Daoy (cell line): ENCODE data around the gene KLF14. TPM values are rescaled to one million over a fixed set of nuclear protein-coding genes. Genes with fewer than 3 reads are reported as not detected.
"Not testable (repeated sequence)": the region's sequence is repeated elsewhere in the genome, so short reads cannot be mapped to it uniquely, and the experiment has no call there.

ENCODE experiments used
- DNase-seq: peaks from one replicate; pipeline ENCODE4 v3.0.0-alpha.2; 2015; ENCODE audit warnings: low read depth
- total RNA-seq: library from RNA; depleted of rRNA; stranded (reverse); fragments of >200 nt; shearing (Covaris generic); gene quantifications from 2 replicates; pipeline ENCODE4 v1.2.3, GENCODE V29; 2014; rRNA removed

KLF14 gene
- 0.06 and 0.86 TPM in 2 replicates for total RNA-seq

DNA sequence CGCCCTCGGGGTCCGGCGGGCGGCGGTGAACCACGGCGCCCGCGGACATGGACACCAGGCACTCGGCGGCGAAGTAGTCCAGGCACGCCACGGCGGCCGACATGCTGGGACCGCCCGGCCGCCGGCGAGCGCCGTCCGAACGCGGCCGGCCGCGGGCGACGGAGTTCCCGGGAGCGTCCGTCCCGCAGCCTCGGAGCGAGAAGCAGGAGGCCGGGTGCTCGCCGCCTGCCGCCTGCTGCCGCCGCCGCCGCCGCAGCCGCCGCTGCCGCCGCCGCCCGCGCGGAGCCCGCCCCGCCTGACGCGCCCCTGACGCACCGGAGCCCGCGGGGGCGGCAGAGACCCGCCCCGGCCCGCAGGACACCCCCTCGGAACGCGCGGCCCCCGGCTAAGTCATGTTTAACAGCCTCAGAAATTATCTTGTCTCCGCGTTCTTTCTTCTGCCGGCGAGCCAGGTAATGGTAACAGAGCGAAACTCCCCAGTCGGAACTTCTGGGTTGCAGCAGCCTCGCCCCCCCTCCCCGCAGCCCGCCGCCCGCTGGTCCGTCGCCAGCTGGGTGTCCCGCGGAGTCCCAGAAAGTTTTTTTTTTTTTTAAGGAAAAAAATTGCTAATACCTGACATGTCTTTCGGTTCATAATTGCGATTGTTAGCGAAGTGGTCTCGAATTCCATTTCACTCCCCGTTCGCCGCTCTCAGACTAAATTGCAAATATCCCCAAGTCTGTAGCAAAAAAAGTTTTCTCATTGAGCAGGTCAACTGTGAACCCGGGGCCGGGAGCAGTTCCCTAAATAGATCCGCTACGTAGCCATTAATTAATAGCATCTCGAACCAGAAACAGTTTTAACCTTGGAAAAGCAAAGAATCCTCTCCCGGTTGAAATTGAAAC, at the start of gene KLF14:
Gene KLF14 (minus strand): TSS at position 277 of the 884 bp plus-strand sequence. CDS start 174 bp downstream, at position 103.
- peak; percentile 23 for DNase-seq

DNA sequence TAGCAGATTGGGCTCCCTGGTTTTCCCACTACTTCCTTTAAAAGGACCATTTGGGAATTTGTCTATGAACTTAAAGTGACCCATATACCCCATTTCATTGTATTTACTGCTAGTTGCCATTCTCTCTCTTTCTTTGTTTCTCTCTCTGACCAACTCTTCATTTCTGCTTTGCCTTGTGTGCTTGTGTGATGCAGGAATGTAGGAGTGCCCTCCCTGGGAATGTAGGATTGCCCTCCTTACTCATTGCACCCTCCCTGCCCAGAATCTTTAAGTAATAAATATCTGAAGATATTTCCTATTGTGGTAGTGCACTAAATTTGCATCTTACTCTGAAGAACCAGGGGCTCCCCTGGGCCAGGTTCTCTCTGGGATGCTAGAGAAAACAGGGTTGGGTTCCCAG, 47.3 kb upstream of the KLF14 start:
- no peak for DNase-seq

DNA sequence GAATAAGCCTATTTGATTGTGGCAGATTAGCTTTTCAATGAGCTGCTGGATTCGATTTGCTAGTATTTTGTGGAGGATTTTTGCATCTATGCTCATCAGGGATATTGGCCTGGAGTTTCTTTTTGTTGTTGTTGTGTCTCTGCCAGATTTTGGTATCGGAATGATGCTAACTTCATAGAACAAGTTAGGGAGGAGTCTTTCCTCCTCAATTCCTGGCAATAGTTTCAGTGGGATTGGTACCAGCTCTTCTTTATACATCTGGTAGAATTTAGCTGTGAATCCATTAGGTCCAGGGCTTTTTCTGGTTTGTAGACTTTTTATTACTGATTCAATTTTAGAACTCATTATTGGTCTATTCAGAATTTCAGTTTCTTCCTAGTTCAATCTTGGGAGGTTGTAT, 43.4 kb upstream of the KLF14 start:
- no peak for DNase-seq

DNA sequence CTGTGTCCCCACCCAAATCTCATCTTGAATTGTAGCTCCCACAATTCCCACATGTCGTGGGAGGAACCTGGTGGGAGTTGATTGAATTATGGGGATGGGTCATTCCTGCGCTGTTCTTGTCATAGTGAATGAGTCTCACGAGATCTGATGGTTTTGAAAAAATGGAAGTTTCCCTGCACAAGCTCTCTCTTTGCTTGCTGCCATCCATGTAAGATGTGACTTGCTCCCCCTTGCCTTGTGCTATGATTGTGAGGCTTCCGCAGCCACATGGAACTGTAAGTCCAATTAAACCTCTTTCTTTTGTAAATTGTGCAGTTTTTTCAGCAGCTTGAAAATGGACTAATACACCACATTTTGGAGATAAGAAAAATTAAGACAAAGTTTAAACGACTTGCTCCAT, 38.4 kb upstream of the KLF14 start:
- DNase-seq: not testable (repeated sequence)

DNA sequence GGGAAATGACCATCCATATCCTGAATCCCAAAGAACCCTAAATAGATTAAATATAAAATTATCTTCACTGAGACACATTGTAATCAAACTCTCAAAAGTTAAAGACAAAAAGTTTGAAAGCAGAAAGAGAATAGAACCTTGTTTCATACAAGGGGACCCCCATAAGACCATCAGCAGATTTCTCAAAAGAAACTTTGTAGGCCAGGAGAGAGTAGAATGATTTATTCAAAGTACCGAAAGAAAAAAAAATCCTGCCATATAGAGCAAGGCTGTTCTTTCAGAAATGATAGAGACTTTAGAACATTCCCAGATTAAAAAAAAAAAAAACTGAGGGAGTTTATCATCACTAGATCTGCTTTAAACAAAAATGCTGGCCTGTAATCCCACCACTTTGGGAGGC, 34.8 kb upstream of the KLF14 start:
- DNase-seq: no peak

DNA sequence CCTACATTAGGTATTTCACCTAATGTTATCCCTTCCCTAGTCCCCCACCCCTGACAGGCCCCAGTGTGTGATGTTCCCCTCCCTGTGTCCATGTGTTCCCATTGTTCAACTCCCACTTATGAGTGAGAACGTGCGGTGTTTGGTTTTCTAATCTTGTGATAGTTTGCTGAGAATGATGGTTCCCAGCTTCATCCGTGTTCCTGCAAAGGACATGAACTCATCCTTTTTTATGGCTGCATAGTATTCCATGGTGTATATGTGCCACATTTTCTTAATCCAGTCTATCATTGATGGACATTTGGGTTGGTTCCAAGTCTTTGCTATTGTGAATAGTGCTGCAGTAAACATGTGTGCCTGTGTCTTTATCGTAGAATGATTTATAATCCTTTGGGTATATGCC, 30.6 kb upstream of the KLF14 start:
- not testable (repeated sequence) for DNase-seq

DNA sequence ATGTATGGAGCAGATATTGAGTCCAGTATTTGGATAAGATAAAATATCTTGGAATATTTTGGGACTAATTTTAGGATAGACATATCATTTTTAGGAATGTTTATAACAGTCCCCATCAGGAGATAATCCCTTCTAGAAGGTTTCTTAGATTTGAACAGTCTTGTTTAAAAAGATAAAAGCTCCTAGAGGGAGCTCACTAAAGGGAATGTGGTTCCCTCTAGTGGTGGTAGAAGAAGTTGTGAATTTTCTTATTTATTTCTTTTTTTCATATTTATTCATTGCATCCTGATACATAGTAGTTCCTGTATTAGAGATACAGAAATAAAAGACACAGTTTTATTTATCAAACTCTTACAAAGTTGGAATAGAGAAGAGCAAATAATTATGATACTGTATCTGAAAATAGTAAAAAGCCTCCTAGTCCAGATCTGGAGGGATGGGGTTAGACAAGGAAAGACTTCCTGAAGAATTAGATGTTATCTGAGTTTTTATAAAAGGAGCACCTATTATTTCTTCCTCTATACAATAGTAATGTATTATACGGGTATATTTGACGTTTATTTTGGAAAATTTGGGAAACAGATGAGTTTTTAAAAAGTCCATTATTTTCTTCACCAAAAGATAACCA, 24.5 kb upstream of the KLF14 start:
- DNase-seq: peak; percentile 57

DNA sequence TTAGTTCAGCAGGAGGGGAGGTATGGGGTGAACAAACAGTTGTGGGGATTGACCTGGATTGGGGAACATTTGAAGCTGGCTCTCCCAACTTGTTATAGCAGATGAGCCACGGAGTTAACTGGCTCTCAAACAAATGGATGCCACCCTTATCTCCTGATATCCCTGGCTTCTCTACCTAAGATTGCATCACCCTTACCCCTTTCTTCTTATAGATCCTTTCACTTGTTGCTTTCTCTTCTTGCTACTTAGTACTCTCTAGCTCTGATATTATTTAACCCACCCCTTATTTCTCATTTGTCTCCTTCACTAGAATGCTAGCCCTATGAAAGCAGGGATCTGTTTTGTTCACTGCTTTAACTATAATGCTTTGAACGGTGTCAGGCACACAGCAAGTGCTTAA, 22.3 kb upstream of the KLF14 start:
- DNase-seq: no peak

DNA sequence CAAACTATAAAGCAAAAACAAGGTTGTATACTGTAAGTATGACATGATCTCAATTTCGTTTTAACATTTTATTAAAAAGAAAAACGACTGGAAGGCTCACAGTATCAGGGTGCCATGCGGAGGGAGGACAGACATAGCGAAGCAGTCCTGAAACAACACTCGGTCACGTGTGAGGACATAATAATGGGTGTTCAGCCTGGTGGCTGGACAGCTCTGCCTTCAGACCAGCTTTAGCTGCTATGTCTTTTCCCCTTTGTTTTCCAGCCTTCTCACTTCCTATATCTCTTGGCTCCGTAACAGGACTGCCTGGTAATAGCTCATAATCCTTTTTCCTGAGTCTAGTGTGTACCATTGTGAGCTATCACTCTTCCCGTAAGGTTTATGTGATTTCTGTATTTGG, 18.4 kb upstream of the KLF14 start:
- DNase-seq: no peak

DNA sequence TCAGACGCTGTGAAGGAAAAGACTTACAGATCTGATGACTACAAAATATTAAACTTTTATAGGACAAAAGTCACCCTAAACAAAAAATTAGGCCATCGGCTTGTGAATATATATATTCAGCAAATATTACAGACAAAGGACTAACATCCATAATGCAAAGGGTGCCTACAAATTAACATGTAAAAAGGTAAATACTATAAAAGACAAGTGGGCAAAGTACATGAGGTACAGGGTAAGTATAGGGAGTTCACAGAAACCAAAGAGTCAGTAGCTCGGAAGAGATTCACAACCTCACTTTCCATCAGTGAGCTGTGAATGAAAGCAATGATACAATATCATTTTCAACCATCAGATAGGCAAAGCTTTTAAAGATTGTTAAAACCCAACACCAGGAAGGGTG, 16.7 kb upstream of the KLF14 start:
- DNase-seq: no peak

DNA sequence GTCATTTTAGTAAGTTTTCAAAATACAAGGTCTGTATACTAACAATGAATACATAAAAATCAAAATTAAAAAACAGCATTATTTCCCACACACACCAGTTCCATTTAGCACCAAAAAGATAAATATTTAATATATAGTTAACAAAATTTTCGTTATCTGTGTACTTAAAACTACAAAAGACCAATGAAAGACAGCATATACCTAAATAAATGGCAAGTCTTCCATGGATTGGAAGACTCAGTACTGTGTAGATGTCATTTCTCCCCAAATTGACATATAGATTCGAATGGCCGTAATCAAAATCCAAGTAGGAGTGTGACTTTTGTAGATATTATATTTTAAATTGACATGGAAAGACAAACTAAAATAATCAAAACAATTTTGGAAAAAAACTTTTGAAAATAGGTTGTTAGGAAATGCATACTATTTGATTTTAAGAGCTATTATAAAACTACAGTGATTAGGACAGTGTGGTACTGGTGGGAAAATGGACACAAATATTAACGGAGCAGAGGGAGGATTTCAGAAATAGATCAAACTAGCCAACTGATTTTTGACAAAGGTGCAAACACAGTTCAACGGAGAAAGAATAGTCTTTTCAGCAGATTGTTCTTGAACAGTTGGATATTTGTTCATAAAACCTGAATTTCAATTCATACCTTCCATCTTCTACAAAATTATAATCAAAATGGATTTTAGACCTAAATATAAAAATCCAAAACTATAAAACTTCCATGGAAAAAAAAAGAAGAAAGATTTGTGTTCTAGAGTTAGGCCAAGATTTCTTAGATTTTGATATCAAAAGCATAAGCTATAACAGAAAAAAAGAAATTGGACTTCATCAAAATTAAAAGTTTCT, 14.8 kb upstream of the KLF14 start:
- no peak for DNase-seq

DNA sequence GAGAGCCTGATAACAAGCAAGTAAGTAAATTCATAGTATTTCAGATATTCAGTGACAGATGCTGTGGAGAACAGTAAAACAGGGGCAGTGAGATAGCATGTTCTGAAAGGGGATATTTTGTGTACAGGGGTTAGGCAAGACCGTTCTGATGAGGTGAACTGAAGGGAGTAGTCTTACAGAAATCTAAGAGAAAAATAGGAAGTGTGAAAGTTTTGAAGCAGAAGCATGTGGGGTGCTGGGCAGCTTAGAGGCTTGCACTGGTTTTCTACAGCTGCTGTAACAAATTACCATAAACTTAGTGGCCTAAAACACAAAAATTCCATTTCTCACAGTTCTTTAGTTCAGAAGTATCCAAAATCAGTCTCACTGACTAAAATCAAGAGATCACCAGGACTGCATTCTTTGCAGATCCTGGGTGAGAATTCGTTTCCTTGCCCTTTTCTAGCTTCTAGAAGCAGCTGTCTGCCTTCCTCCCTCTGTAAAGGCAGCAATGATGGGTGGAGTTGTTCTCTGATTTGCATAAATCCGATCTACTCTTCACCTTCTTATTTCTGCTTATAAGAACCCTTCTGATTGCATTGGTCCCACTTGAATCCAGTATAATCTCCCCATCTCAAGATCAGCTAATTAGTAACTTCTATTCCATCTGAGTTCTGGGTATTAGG, 7.5 kb upstream of the KLF14 start:
- no peak for DNase-seq

DNA sequence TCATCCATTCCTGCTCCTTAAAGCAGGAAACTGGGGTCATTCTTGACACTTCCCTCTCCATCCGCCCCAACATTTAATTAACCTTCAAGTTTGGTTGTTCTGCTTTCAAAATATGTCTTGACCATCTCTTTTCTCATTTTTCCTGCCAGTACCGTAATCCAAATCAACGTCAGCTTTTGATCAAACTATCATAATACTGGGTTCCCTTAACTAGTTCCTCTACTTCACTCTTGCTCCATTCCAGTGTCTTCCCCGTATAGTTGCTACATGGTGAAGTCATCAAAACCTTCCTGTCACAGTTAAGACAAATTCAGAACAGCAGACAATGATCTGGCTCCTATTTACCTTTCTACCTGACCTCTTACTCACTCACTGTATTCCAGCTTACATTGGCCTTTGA, 6.6 kb upstream of the KLF14 start:
- no peak for DNase-seq

DNA sequence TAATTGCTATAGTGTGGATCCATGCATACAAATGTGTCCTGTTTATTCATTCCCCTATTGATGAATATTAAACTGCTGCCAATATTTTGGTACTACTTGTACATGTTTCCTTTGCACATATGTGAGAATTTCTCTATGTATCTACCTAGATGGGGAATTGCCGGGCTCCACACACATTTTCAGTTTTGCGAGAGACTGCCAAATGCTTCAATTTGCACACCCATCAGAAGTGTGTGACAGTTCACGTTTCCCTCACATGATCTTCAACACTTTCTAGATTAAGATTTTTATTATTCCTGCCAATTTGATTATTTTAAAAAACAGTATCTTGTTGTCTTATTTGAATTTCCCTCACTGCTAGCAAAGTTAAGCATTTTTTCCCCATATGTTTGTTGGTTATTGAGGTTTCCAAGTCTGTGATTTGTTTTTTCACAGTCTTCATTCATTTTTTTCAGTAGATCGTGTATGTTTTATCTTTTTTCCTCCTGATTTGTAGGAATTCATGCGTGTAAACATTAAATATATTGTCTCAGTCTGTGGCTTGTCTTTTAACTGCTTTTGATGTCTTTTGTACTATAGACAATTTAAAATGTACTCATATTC, 2.4 kb upstream of the KLF14 start:
- DNase-seq: no peak

DNA sequence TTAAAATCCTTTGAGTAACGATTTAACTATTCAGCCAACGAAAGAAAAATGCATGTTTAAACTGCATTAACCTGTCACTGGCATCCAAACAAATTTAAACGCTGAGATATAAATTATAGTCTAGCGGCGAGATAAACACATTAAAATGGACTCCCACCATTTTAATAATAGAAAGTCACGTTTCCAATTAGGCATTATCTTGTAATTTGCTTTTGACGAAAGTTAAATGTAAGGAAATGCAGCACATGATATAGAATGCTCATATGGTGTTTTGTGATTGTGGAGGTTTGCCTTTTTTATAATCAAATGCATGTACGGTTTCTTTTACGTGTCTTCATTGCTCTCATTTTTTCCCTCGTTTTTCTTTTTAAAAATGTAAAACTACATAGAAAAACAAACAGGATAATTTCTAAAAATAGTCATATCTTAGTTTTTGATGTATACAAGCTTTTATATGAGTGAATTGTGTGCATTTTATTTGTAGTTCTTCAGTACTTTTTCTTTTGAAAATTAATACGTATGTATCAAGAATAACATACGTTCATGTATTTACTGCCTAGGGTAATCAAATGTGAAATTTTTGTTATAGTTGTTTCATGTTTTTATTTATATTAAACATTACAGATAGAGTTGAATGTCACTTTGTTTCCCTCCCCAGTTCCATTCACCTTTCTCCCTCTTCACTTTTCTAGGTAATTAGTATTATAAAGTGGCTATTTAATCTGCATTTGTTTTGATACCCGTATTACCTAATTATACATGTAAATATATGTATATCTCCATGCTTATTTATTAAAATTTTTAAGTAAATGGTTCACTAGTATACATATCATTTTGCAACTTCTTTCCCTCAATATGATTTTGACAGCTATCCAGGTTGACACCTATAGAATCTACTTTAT, 1.1 kb upstream of the KLF14 start:
- no peak for DNase-seq

DNA sequence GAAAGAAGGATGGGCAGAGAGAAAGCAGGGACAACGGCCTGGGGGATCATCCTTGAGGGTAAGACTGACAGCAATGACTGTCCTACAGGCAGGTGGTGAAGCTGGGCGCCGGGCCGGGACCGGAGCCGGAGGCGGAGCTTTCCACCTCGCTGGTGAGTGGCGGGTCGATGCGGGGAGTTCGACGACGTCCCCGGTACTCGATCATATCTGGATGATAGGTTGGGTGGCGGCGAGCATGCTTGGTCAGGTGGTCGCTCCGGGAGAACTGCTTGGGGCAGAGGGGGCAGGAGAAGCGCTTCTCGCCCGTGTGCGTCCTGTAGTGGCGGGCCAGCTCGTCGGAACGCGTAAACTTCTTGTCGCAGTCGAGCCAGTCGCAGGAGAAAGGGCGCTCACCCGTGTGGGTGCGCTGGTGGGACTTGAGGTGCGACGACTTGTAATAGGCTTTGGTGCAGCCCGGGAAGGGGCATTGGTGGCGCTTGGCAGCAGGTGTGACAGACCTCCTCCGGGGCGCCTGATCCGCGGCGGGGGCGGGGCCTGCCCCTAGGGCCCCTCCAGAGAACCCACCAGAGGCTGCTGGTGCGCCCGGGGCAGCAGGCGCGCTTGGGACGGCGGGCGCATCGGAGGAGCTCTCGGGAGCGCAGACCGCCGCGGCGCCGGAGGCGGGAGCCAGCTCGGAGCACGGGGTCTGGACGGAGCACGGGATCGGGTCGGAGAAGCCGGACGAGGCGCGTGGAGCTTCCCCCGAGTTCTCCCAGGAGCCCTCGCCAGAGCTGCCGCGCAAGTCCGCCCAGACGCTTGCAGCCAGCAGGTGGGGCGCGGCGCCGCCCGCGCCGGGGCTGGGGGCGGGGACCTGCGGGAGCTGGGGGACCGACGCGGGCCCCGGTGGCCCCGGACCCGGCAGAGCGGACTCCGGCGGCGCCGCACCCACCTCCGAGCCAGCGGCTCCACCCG, 752 bp downstream of the KLF14 start:
- no peak for DNase-seq

DNA sequence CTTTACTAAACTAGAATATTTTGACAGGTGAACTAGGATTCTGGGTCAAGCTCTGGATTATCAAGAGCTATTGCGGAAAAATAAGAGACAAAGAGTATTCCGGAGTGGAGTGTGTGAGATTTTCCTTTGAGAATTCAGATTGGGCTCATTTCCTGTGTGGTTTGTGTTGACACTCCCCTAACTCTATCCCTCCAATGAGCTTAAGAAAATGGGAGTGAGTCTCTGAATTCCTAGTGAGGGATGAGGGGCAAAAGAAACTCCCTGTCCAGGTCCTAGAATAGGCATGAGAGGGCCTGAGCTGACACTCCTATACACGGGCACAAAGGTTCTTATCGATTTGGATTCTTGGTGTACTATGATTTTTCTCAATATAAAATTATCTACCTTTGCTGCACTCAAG, 10.2 kb downstream of the KLF14 start:
- DNase-seq: peak; percentile 63

DNA sequence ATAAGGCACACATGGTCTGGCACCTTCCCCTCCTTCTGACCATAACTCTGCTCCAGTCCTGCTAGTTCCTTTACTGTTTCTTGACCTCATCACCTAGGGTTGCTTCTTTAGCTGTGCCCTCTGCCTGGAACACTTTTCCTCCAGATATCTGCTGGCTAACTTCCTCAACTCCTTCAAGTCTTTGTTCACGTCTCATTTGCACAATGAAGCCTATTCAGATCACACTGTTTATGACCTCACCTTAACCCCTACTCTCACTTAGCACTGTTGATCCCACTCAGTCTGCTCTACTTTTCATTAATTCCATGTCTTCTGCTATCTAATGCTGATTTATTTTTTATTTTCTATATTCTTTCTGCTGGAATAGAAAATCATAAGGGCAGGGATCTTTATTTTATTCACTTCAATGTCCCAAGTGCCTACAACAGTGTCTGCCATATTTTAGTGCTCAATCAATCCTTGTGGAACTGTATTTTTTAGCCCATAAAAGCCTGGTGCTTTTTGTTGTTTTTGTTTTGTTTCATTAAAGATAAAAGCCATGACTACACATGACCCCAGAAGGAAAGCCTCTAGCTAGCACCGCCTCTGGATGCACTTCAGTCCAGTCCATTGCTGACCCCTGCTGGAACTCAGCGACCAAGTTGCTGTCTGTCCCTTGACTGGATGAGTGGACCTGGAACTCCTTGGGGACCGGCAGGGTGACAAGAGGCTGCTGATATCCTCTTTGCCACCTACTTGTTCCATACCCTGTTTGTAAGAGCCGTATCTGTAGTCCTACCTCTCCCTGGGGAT, 12.3 kb downstream of the KLF14 start:
- DNase-seq: peak; percentile 83
